Endothelial cell of umbilical vein (primary cell): ENCODE data around the gene BTBD2. TPM values are rescaled to one million over a fixed set of nuclear protein-coding genes. Genes with fewer than 3 reads are reported as not detected.

Experiments used
- BruUV-seq: library from RNA; stranded (reverse); fragments of 400-500 nt; replicated peaks from 2 replicates; lab custom pipeline; 2021; lab: Mats Ljungman, UMichigan
- CTCF ChIA-PET: fragments of 300-600, 350-600 bp; sonication (Branson Sonifier 250); formaldehyde crosslinking; loops from one replicate; lab custom pipeline; 2021; ENCODE audit warnings: antibody characterized with exemption, inconsistent platforms; lab: Charles Lee
- POLR2A ChIA-PET: fragments of 300-600, 350-600 bp; sonication (Branson Sonifier 250); formaldehyde crosslinking; loops from one replicate; lab custom pipeline; 2021; ENCODE audit warnings: antibody characterized with exemption, inconsistent platforms; lab: Charles Lee
- DNase-seq: peaks from one replicate; pipeline ENCODE4 v3.0.0-alpha.2; 2011; ENCODE audit warnings: low read depth, low spot score
- FAIRE-seq: peaks from 2 replicates; lab custom pipeline; 2011; peaks lifted over from hg19 to GRCh38; lab: Jason Lieb, UNC
- H2AFZ ChIP-seq: 2 replicates; pipeline ENCODE4 v1.6.0; 2012; ENCODE audit warnings: low read depth, low read length, control low read depth, inconsistent platforms
- H3K27ac ChIP-seq: 2 replicates; pipeline ENCODE4 v1.5.1; 2011; ENCODE audit warnings: low read depth, mild to moderate bottlenecking, control low read depth, low read length, moderate library complexity; ENCODE audit not compliant: insufficient read depth
- H3K27me3 ChIP-seq, 2 experiments: 2 replicates each; pipeline versions ENCODE4 v1.6.0 to v1.6.1; 2011; ENCODE audit warnings: low read length in 2 of 2, mixed read lengths in 1 of 2; ENCODE audit not compliant: control insufficient read depth in 2 of 2, insufficient read depth in 2 of 2
- H3K36me3 ChIP-seq, 2 experiments: 2 replicates in 1 of 2; 3 replicates in 1 of 2; pipeline ENCODE4 v1.5.1; 2011; ENCODE audit warnings: low read length in 2 of 2, mild to moderate bottlenecking in 1 of 2, moderate library complexity in 1 of 2; ENCODE audit not compliant: control insufficient read depth in 2 of 2, insufficient read depth in 2 of 2; ENCODE audit errors: extremely low read depth in 1 of 2
- H3K4me1 ChIP-seq: 3 replicates; pipeline ENCODE4 v1.5.1; 2011; ENCODE audit warnings: mild to moderate bottlenecking, low read length; ENCODE audit not compliant: control insufficient read depth, insufficient read depth; ENCODE audit errors: extremely low read depth
- H3K4me2 ChIP-seq: 2 replicates; pipeline ENCODE4 v1.6.1; 2011; ENCODE audit warnings: low read length, control low read depth, mixed read lengths; ENCODE audit not compliant: insufficient read depth
- H3K4me3 ChIP-seq, 3 experiments: fragments of 200-600 bp in 1 of 3; sonication (generic), shearing (Covaris generic) in 1 of 3; replicated peaks in 1 of 3; 2 replicates each; pipeline ENCODE4 v1.5.1; 2011 to 2016; ENCODE audit warnings: control low read depth in 3 of 3, low read length in 3 of 3, mild to moderate bottlenecking in 2 of 3, inconsistent platforms in 1 of 3, low read depth in 1 of 3, moderate library complexity in 1 of 3; ENCODE audit not compliant: insufficient read depth in 1 of 3
- H3K79me2 ChIP-seq: 2 replicates; pipeline ENCODE4 v1.6.0; 2012; ENCODE audit warnings: low read length, inconsistent platforms; ENCODE audit not compliant: control insufficient read depth, insufficient read depth
- H3K9ac ChIP-seq: replicated peaks from 2 replicates; pipeline ENCODE3; 2011; ENCODE audit warnings: low read length, control low read depth; ENCODE audit not compliant: insufficient read depth; ENCODE audit errors: extremely low read depth
- H3K9me1 ChIP-seq: replicated peaks from 3 replicates; pipeline ENCODE4 v1.6.0; 2011; ENCODE audit warnings: mild to moderate bottlenecking, low read length; ENCODE audit not compliant: control insufficient read depth, insufficient read depth; ENCODE audit errors: extremely low read depth
- H3K9me3 ChIP-seq: replicated peaks from 2 replicates; pipeline ENCODE4 v1.5.1; 2012; ENCODE audit warnings: low read length, inconsistent platforms; ENCODE audit not compliant: control insufficient read depth, insufficient read depth
- H4K20me1 ChIP-seq: replicated peaks from 2 replicates; pipeline ENCODE3; 2011; ENCODE audit warnings: mild to moderate bottlenecking, low read length; ENCODE audit not compliant: control insufficient read depth, insufficient read depth; ENCODE audit errors: extremely low read depth
- CTCF ChIP-seq, 2 donors: IDR thresholded peaks; 1 replicate in 1 of 2; 2 replicates in 1 of 2; pipeline ENCODE4 v1.5.1; 2011; ENCODE audit warnings: low read length in 2 of 2, mild to moderate bottlenecking in 2 of 2, moderate library complexity in 2 of 2, control low read depth in 1 of 2, inconsistent platforms in 1 of 2, low read depth in 1 of 2; ENCODE audit not compliant: insufficient read depth in 1 of 2; ENCODE audit errors: extremely low read depth in 1 of 2
- EZH2 ChIP-seq: IDR thresholded peaks from 2 replicates; pipeline ENCODE4 v1.6.1; 2012; ENCODE audit warnings: borderline replicate concordance, low read depth, mild to moderate bottlenecking, moderate library complexity, low read length, inconsistent platforms; ENCODE audit not compliant: severe bottlenecking
- FOS ChIP-seq: IDR thresholded peaks from 2 replicates; pipeline ENCODE4 v1.6.1; 2011; ENCODE audit warnings: mild to moderate bottlenecking, low read length, moderate library complexity, borderline replicate concordance; ENCODE audit not compliant: insufficient read depth
- GATA2 ChIP-seq: IDR thresholded peaks from 2 replicates; pipeline ENCODE4 v1.7.0; 2011; ENCODE audit warnings: low read depth, mild to moderate bottlenecking, moderate library complexity, mixed read lengths, low read length; ENCODE audit not compliant: insufficient read length, insufficient read depth
- JUN ChIP-seq: IDR thresholded peaks from 2 replicates; pipeline ENCODE4 v1.6.1; 2011; ENCODE audit warnings: borderline replicate concordance, low read depth; ENCODE audit not compliant: insufficient read length, insufficient read depth
- MYC ChIP-seq: IDR thresholded peaks from one replicate; pipeline ENCODE4 v1.6.1; 2011; ENCODE audit warnings: mild to moderate bottlenecking, low read depth, low read length
- POLR2A ChIP-seq: IDR thresholded peaks from 2 replicates; pipeline ENCODE4 v1.6.1; 2012; ENCODE audit warnings: low read depth, mild to moderate bottlenecking, control low read depth, low read length
- POLR2AphosphoS5 ChIP-seq: IDR thresholded peaks from 2 replicates; pipeline ENCODE4 v1.6.1; 2012; ENCODE audit warnings: low read depth, mild to moderate bottlenecking, control low read depth, low read length, moderate library complexity; ENCODE audit not compliant: insufficient read depth
- dilution Hi-C: fragments of 300-500 bp; cut with MboI; formaldehyde crosslinking; loops from one replicate; pipeline ENCODE4 v1.15.0; 2019; ENCODE audit warnings: low sequenced_read_pairs; ENCODE audit not compliant: extremely low pct_ligation_motif_present
- intact Hi-C: fragments of 100-400 bp; cut with micrococcal nuclease; formaldehyde crosslinking; loops from one replicate; pipeline ENCODE4 v1.10.0; 2022
- polyA plus RNA-seq, 4 experiments: library from polyadenylated mRNA; depleted of rRNA in 3 of 4; stranded (reverse) in 3 of 4; unstranded in 1 of 4; fragments of >200 nt; gene quantifications; 2 replicates each; pipeline versions ENCODE4 v1.2.1 to v1.2.3, GENCODE V29; 2011 to 2012; ENCODE audit warnings: missing spikeins in 1 of 4
- total RNA-seq: library from RNA; stranded (reverse); gene quantifications from 2 replicates; pipeline ENCODE4 v1.2.3, GENCODE V29; 2021
- TF ChIP-seq, protein P1 (sequence below): IDR thresholded peaks from 2 replicates; pipeline ENCODE4 v1.6.1; 2011; ENCODE audit not compliant: insufficient read depth, insufficient read length

Gene BTBD2
- total and polyA plus RNA-seq, 2 donors (not counting 3 experiments of a cell fraction or from before 2014, with no cell fraction given): 59.2 to 78.2 TPM

DNA sequence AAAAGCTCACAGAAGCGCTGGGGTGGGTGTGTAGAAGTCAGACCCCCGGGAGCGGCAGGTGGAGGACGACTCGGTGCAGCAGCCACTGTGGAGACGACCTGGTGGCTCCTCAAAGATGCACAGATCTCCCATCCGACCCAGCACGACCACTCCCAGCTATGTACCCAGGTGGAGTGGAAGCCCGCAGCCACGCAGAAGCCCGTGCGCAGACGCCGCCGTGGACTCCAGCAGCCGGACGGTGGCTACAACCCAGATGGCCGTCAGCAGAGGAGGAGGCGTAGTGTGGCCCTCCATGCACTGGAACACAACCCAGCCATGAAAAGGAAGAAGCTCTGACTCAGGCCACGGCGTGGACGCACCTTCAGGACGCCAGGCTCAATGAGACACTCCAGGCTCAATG, 52.8 kb downstream of the BTBD2 start:
- CTCF ChIA-PET: no interaction called here
- Histone ChIP-seq H3K9ac (no peak overlapping the region), H3K9me3 (no peaks in the 10 kb centered on the region), H3K4me2 (no peak overlapping the region), H3K79me2 (peaks cover 24% of the 10 kb centered on the region), H3K27ac (no peak overlapping the region), H2AFZ (no peak overlapping the region), H3K4me1 (no peaks in the 10 kb centered on the region), H3K36me3 (peaks cover 0 to 4% of the 10 kb centered on the region in 2 experiments), H4K20me1 (no peaks in the 10 kb centered on the region), H3K9me1 (no peaks in the 10 kb centered on the region), H3K4me3 (no peak overlapping the region), H3K27me3 (no peaks in the 10 kb centered on the region)
- TF ChIP-seq FOS (no peak), GATA2 (no peak), POLR2A (no peak), POLR2AphosphoS5 (no peak), CTCF (IDR thresholded peaks at IDR 0.05; ENCODE audit: extremely low read depth in 1 of 2, insufficient read depth in 1 of 2, low read depth in 1 of 2, low read length in 2 of 2) (no peak), MYC (no peak), EZH2 (no peak), JUN (no peak)
- TF ChIP-seq, protein P1, sequence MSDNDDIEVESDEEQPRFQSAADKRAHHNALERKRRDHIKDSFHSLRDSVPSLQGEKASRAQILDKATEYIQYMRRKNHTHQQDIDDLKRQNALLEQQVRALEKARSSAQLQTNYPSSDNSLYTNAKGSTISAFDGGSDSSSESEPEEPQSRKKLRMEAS: no peak
- POLR2A ChIA-PET: no interaction called here
- BruUV-seq: no TSS peak
- no peak for DNase-seq
- dilution Hi-C loops (no loop called here), intact Hi-C loops (no loop called here)
- FAIRE-seq: no peak
